ENCODE results near the gene RAPGEF4.

Gene RAPGEF4

GRCh38 chr2:172849519-172850217, 114.0 kb downstream of the RAPGEF4 start:
- no peak overlapping the region for H3K4me2 ChIP-seq
- H3K9ac ChIP-seq, result no peak overlapping the region
- H3K27me3 ChIP-seq, result no peaks in the 10 kb centered on the region
- H3K4me3 ChIP-seq, result no peak overlapping the region
- H4K20me1 ChIP-seq, result no peaks in the 10 kb centered on the region
- H3K4me1 ChIP-seq, result no peaks in the 10 kb centered on the region
- H3K9me3 ChIP-seq (replicated peaks in 1 of 11), result peaks cover 6 to 32% (median 13%) of the 10 kb centered on the region in 11 experiments; a peak in 21 of 22 replicates
- no peak overlapping the region for H3K27ac ChIP-seq
- TF ChIP-seq Cebpa-rat (IDR thresholded peaks at IDR 0.05), result no peak
- H3K36me3 ChIP-seq, result no peaks in the 10 kb centered on the region

GRCh38 chr2:172855588-172855987, 119.9 kb downstream of the RAPGEF4 start:
- H3K9me3 ChIP-seq (replicated peaks in 1 of 11), result peaks cover 10 to 36% (median 17%) of the 10 kb centered on the region in 11 experiments; a peak in 21 of 22 replicates
- no peak overlapping the region for H3K4me3 ChIP-seq

GRCh38 chr2:172856606-172857005, 121.0 kb downstream of the RAPGEF4 start:
- Histone ChIP-seq H3K36me3 (no peaks in the 10 kb centered on the region), H3K4me1 (no peaks in the 10 kb centered on the region), H3K27me3 (no peaks in the 10 kb centered on the region), H3K9ac (no peak overlapping the region), H3K4me2 (no peak overlapping the region), H4K20me1 (no peaks in the 10 kb centered on the region), H3K4me3 (no peak overlapping the region), H3K27ac (no peak overlapping the region), H3K9me3 (replicated peaks in 1 of 11) (peaks cover 5 to 26% (median 10%) of the 10 kb centered on the region in 11 experiments; a peak in 20 of 22 replicates)
- no peak for TF ChIP-seq Cebpa-rat (IDR thresholded peaks at IDR 0.05)

More at GRCh38 chr2:172855588-172855987, 119.9 kb downstream of the RAPGEF4 start:
- no peaks in the 10 kb centered on the region for H3K36me3 ChIP-seq
- TF ChIP-seq Cebpa-rat (IDR thresholded peaks at IDR 0.05), result no peak
- no peaks in the 10 kb centered on the region for H3K27me3 ChIP-seq
- no peaks in the 10 kb centered on the region for H4K20me1 ChIP-seq
- no peak overlapping the region for H3K27ac ChIP-seq
- no peak overlapping the region for H3K9ac ChIP-seq
- no peak overlapping the region for H3K4me2 ChIP-seq
- H3K4me1 ChIP-seq, result no peaks in the 10 kb centered on the region

GRCh38 chr2:172858473-172858745, 122.8 kb downstream of the RAPGEF4 start:
- H4K20me1 ChIP-seq, result no peaks in the 10 kb centered on the region
- no peak overlapping the region for H3K9ac ChIP-seq
- no peaks in the 10 kb centered on the region for H3K36me3 ChIP-seq
- H3K4me3 ChIP-seq, result no peak overlapping the region
- no peak for TF ChIP-seq Cebpa-rat (IDR thresholded peaks at IDR 0.05)
- no peaks in the 10 kb centered on the region for H3K27me3 ChIP-seq
- H3K27ac ChIP-seq, result no peak overlapping the region
- H3K4me2 ChIP-seq, result no peak overlapping the region
- H3K4me1 ChIP-seq, result no peaks in the 10 kb centered on the region
- peaks cover 5 to 14% (median 8%) of the 10 kb centered on the region in 11 experiments; a peak in 19 of 22 replicates for H3K9me3 ChIP-seq (replicated peaks in 1 of 11)

GRCh38 chr2:172859581-172860335, 124.1 kb downstream of the RAPGEF4 start:
- Histone ChIP-seq H3K36me3 (no peaks in the 10 kb centered on the region), H3K9me3 (replicated peaks in 1 of 11) (peaks cover 2 to 6% (median 3%) of the 10 kb centered on the region in 11 experiments; a peak in 19 of 22 replicates), H4K20me1 (no peaks in the 10 kb centered on the region), H3K4me1 (no peaks in the 10 kb centered on the region), H3K9ac (no peak overlapping the region), H3K4me3 (no peak overlapping the region), H3K27me3 (no peaks in the 10 kb centered on the region), H3K27ac (no peak overlapping the region), H3K4me2 (no peak overlapping the region)
- TF ChIP-seq Cebpa-rat (IDR thresholded peaks at IDR 0.05), result no peak

GRCh38 chr2:172860336-172860707, 124.7 kb downstream of the RAPGEF4 start:
- H3K4me2 ChIP-seq, result no peak overlapping the region
- H3K4me3 ChIP-seq, result no peak overlapping the region
- peaks cover 0 to 2% (median 0%) of the 10 kb centered on the region in 11 experiments; a peak in 1 of 22 replicates for H3K9me3 ChIP-seq (replicated peaks in 1 of 11)
- H3K27ac ChIP-seq, result no peak overlapping the region
- no peaks in the 10 kb centered on the region for H3K27me3 ChIP-seq
- TF ChIP-seq Cebpa-rat (IDR thresholded peaks at IDR 0.05), result no peak
- H4K20me1 ChIP-seq, result no peaks in the 10 kb centered on the region
- H3K36me3 ChIP-seq, result no peaks in the 10 kb centered on the region
- no peaks in the 10 kb centered on the region for H3K4me1 ChIP-seq
- H3K9ac ChIP-seq, result no peak overlapping the region

GRCh38 chr2:172861098-172861497, 125.5 kb downstream of the RAPGEF4 start:
- H3K9me3 ChIP-seq (replicated peaks in 1 of 11), result no peaks in the 10 kb centered on the region
- H3K4me3 ChIP-seq, result no peak overlapping the region
- H3K9ac ChIP-seq, result no peak overlapping the region
- no peak overlapping the region for H3K4me2 ChIP-seq
- no peak overlapping the region for H3K27ac ChIP-seq
- no peak for TF ChIP-seq Cebpa-rat (IDR thresholded peaks at IDR 0.05)
- H3K27me3 ChIP-seq, result no peaks in the 10 kb centered on the region
- no peaks in the 10 kb centered on the region for H4K20me1 ChIP-seq
- H3K4me1 ChIP-seq, result no peaks in the 10 kb centered on the region
- H3K36me3 ChIP-seq, result no peaks in the 10 kb centered on the region

GRCh38 chr2:172861656-172862476, 126.2 kb downstream of the RAPGEF4 start:
- H3K36me3 ChIP-seq, result no peaks in the 10 kb centered on the region
- TF ChIP-seq Cebpa-rat (IDR thresholded peaks at IDR 0.05), result no peak
- H3K27ac ChIP-seq, result no peak overlapping the region
- no peaks in the 10 kb centered on the region for H3K9me3 ChIP-seq (replicated peaks in 1 of 11)
- H3K27me3 ChIP-seq, result no peaks in the 10 kb centered on the region
- H3K4me1 ChIP-seq, result no peaks in the 10 kb centered on the region
- H4K20me1 ChIP-seq, result no peaks in the 10 kb centered on the region
- no peak overlapping the region for H3K4me3 ChIP-seq
- no peak overlapping the region for H3K9ac ChIP-seq
- H3K4me2 ChIP-seq, result no peak overlapping the region

GRCh38 chr2:172863341-172863740, 127.7 kb downstream of the RAPGEF4 start:
- Histone ChIP-seq H3K27ac (no peak overlapping the region), H3K4me2 (no peak overlapping the region), H4K20me1 (no peaks in the 10 kb centered on the region), H3K36me3 (no peaks in the 10 kb centered on the region), H3K4me3 (no peak overlapping the region), H3K27me3 (no peaks in the 10 kb centered on the region), H3K4me1 (no peaks in the 10 kb centered on the region), H3K9ac (no peak overlapping the region), H3K9me3 (replicated peaks in 1 of 11) (no peaks in the 10 kb centered on the region)
- no peak for TF ChIP-seq Cebpa-rat (IDR thresholded peaks at IDR 0.05)

Data from BLaER1 treated with 17β-estradiol and CSF1 and Interleukin-3, amounts not matched to agents 10 nM and 100 nM (cell line).